ENCODE results near the gene CROCC2.

CROCC2 gene

DNA sequence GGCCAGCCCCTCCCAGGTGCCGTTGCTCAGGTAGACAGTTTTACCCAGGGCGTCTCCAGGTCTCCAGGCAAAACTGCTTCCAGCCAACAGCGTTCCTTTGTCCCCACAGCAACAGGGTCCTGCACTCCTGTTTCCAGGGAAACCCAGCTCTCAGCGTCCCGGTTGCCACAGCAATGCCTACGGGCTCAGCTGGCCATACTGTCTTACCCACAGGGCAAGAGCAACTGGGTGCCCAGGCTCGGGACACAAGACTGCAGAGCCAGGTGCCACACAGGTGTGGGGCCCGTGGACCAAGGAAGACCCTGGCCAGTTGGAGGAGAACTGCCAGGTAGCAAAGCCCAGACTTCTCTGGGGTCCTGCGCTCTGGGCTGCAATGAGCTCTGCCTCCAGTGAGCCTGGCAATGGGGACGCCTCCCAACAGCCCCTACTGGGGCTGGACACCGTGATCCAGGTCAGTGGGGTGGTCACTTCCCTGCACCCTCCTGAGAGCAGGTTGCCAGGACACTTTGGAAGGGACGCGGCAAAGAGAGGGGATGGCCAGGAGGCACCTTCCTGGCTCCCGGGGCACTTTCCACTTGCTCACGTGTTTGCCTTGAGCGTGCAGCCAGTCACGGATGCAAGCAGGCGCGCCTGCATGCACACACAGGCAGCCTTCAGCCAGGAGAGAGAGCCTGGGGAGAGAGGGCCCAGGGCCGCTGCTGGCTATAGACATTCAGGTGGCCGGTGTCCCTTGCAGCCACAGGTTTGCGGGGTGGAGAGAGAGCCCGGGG lies at the start of gene CROCC2:
TSS of gene CROCC2 (plus strand) at position 196 of the 770 bp plus-strand sequence. CDS start at position 374, 178 bp downstream.
- no peak for DNase-seq (ENCODE audit: low spot score)
- in situ Hi-C loops (cut with MboI; ENCODE audit: low sequenced_read_pairs, unreplicated experiment) = no loop called here
- TF ChIP-seq, protein P1, sequence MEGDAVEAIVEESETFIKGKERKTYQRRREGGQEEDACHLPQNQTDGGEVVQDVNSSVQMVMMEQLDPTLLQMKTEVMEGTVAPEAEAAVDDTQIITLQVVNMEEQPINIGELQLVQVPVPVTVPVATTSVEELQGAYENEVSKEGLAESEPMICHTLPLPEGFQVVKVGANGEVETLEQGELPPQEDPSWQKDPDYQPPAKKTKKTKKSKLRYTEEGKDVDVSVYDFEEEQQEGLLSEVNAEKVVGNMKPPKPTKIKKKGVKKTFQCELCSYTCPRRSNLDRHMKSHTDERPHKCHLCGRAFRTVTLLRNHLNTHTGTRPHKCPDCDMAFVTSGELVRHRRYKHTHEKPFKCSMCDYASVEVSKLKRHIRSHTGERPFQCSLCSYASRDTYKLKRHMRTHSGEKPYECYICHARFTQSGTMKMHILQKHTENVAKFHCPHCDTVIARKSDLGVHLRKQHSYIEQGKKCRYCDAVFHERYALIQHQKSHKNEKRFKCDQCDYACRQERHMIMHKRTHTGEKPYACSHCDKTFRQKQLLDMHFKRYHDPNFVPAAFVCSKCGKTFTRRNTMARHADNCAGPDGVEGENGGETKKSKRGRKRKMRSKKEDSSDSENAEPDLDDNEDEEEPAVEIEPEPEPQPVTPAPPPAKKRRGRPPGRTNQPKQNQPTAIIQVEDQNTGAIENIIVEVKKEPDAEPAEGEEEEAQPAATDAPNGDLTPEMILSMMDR (IDR thresholded peaks at IDR 0.05; ENCODE audit: borderline replicate concordance, control extremely low read depth, extremely low read depth, insufficient read depth, missing control alignments) = no peak

DNA sequence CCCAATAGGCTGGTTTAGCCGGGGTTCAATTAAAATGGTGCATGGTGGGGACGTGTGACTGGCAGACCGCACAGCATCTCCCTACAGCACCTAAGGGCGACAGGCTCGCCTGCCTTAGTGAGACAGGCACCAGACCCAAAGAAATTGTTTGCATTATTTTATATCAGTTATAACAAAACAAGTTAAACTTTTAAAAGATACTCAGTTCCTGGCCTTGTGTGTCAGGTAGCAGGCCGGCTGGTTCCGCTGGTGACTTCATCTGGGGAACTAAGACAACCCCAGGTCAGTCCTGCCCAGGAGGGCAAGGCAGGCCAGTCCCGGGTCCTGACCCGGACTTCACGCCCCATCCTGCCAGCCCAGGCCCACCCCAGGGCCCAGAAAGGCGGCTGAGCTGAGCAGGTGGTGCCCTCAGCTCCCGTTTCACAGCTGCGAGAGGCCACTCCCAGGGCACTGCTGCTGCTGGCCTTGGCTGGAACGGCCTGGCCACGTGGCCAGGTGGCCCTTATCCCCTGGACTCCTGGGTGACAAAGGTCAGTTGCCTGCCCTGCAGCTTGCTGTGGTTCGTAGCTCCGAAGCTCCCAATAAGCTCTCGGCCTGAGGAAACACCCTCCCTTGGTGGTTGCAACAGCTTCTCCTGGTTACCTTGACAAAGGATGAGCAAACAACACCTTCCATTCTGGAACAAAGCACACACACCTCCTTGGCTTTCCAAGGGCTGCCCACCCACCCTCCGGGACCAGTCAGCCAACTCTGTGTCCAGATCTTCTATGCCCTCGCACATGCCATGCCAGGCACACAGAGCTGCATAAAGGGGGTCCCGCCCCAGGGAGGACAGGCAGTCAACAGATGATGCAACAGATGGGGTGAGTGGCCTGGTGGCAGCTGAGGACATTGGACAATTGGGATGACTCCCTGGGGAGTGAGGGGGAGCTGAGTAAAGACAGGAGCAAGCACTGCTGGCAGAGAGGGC lies 48.8 kb upstream of the CROCC2 start:
- no peak for DNase-seq (ENCODE audit: low spot score)
- in situ Hi-C loops (cut with MboI; ENCODE audit: low sequenced_read_pairs, unreplicated experiment) = no loop called here
- TF ChIP-seq, protein P1 (IDR thresholded peaks at IDR 0.05; ENCODE audit: borderline replicate concordance, control extremely low read depth, extremely low read depth, insufficient read depth, missing control alignments) = no peak

DNA sequence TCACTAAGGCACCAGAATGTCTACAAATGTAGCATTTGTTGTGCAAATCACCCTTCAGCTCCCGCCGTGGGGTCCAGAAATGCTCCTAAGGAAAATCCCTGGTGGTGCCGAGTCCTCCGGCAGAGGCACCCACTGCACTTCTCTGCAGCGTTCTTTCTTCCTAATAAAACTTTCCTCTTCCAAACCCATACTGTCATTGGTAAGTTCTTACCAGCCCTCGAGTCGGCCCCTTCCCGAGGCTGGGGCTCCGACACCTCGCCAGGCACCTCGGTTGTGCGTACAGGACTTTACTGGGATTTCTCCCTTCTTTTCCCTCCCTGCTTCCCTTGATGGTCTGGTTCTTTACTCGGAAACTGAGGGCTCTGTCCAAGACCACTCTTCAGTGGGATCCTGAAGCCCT lies 47.8 kb upstream of the CROCC2 start:
- TF ChIP-seq, protein P1 (IDR thresholded peaks at IDR 0.05; ENCODE audit: borderline replicate concordance, control extremely low read depth, extremely low read depth, insufficient read depth, missing control alignments) = no peak
- no peak for DNase-seq (ENCODE audit: low spot score)
- in situ Hi-C loops (cut with MboI; ENCODE audit: low sequenced_read_pairs, unreplicated experiment) = no loop called here

DNA sequence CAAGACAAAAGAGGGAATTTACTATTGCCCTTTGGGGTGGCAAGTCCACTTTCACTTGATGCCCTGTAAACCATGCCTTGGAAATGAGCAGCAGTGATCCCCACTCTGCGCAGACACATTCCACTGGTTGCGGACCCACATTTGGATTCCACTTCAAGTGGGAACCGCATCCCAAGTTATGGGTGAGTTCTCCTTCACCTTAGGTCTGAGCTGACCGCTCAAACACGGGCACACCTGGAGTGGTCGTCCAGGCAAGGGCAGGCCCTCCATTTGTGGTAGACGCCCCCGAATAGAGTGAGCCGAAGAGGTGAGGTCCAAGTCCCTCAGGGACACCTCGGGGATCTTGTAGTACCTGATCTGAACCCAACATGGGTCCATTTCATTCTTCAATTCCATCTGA lies 47.3 kb upstream of the CROCC2 start:
- TF ChIP-seq, protein P1 (IDR thresholded peaks at IDR 0.05; ENCODE audit: borderline replicate concordance, control extremely low read depth, extremely low read depth, insufficient read depth, missing control alignments) = no peak
- no peak for DNase-seq (ENCODE audit: low spot score)
- in situ Hi-C loops (cut with MboI; ENCODE audit: low sequenced_read_pairs, unreplicated experiment) = no loop called here

DNA sequence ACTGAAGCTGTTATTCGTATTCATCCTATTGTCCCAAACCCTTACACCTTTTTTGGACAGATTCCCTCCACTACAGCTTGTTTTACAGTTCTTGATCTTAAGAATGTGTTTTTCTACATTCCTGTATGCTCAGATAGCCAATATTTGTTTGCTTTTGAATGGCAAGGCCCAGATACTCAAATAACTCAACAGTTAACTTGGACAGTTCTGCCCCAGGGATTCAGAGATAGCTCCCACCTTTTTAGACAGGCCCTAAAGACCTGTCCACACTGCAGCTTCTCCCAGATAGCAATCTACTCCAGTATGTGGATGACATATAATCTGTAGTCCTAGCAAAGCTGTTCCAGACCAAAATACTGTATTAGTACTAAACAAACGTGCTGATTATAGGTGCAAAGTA lies 44.6 kb upstream of the CROCC2 start:
- TF ChIP-seq, protein P1 (IDR thresholded peaks at IDR 0.05; ENCODE audit: borderline replicate concordance, control extremely low read depth, extremely low read depth, insufficient read depth, missing control alignments) = no peak
- in situ Hi-C loops (cut with MboI; ENCODE audit: low sequenced_read_pairs, unreplicated experiment) = no loop called here
- DNase-seq (ENCODE audit: low spot score) = no peak

DNA sequence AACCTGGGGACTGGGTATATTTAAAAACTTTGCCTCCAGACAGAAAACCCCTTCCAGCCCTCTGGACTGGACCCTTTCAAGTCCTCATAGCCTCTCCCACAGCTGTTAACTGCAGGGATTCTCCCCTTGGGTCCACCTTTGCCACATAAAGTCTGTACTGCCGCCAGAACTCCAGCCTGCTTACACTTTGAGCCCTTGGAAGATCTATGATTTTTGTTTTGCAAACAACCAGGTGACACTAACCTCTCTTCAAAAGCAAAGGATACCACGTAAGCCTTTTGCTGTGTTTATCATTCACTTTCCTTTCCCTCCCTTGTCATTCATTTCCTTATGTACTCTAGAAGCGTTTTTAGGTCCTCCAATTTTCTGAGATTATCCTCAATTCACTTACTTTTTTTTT lies 41.7 kb upstream of the CROCC2 start:
- no peak for DNase-seq (ENCODE audit: low spot score)
- TF ChIP-seq, protein P1 (IDR thresholded peaks at IDR 0.05; ENCODE audit: borderline replicate concordance, control extremely low read depth, extremely low read depth, insufficient read depth, missing control alignments) = no peak

More for the DNA sequence above, 41.7 kb upstream of the CROCC2 start:
- in situ Hi-C loops (cut with MboI; ENCODE audit: low sequenced_read_pairs, unreplicated experiment) = no loop called here
